Pulmonary artery endothelial cell (primary cell): ENCODE data around the gene TXNL4A. TPM values are rescaled to one million over a fixed set of nuclear protein-coding genes. Genes with fewer than 3 reads are reported as not detected.
"Not testable (repeated sequence)": the region's sequence is repeated elsewhere in the genome, so short reads cannot be mapped to it uniquely, and the experiment has no call there.

Experiments
- DNase-seq: peaks from one replicate; pipeline ENCODE4 v3.0.0-alpha.2; 2011; ENCODE audit warnings: low read depth, low spot score
- total RNA-seq: library from RNA; depleted of rRNA; stranded (reverse); fragments of >200 nt; gene quantifications from 2 replicates; pipeline ENCODE4 v1.2.3, GENCODE V29; 2014

TXNL4A gene, protein sequence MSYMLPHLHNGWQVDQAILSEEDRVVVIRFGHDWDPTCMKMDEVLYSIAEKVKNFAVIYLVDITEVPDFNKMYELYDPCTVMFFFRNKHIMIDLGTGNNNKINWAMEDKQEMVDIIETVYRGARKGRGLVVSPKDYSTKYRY
- 71.2 and 86.4 TPM in 2 replicates for total RNA-seq

DNA sequence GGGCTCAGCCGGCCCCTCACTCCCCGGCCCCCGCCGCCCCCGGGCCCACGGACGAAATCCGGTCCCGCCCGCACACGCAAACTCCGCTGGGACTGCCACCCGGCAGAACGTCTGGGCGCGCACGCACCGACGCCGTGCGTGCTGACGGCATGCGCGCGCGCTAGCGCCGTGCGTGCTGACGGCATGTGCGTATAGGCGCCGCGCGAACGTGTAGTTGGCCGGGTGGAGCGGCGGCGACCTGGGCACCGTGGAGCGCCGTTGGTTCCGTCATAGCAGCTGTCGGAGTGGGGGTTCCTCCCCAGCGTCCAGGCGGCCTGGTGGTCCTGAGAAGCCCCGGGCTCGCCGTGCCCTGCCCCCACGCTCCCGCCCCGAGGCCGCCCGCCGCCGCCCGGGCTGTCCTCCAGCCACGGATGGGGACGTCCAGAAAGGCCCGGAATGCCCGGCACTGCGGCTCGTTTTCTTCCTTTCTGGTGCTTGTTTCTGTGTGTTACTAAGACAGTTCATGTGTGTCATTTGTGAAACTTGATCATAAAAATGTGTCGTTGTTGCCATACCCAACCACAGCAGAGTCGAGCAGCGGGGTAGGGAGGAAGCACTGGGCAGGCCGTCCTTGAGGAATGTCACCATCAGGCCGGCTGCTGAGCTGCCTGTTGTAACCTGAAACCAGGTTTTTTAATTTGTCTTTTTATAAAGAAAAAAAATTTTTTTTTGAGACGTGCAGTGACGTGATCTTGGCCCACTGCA, at the start of gene TXNL4A:
Gene TXNL4A, minus strand, starts transcription at position 113 of the 744 bp plus-strand sequence. CDS start 171 bp downstream, outside the sequence.
- peak; percentile 71 for DNase-seq

GRCh38 chr18:80037300-80037699, 48.9 kb upstream of the TXNL4A start:
- DNase-seq: no peak

DNA sequence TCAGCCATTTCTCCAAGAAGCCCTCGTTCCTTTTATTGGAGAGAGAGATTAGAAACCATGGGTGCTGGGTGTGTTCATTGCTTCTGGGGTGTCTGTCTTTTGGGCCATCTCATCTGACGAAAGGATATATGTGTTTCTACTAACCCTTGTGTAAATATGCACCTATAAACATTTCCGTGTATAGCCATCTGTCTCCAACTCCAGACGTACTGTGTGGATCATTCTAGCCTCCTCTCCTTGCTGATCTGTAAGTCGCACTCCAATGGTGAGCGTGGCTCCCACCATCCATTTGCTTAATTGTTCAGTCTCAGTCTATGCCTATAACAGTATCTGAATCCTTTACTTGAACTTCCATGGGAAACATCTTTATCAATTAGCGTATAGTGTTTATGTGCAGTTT, 47.6 kb upstream of the TXNL4A start:
- DNase-seq: no peak

DNA sequence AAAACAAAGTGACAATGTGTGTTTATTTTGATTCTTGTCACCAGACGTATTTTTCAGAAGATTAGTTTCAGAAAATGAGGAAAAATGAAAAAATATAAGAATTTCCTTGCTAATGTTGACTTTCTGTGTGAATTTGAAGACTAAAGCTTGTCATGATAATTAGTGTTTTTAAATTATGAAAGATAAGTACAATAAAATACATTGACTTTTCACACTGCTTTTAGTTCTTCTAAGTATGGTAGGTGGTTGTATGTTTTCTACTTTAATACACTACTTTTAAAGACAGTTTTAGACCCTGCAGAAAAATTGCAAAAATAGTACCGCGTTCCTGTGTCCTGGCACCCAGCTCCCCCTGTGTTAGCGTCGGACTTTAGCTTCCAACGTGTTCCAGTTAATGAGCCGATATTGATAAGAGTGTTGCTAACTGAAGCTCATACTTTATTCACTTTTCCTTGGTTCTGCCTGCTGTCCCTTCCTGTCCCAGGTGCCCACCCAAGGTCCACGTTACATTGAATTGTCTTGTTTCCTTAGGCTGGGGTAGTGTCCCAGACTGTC, 46.6 kb upstream of the TXNL4A start:
- DNase-seq: no peak

- peak; percentile 91 for DNase-seq
Measured at GRCh38 chr18:80034068-80034851, 45.9 kb upstream of the TXNL4A start, which contains the start of gene RBFA. RBFA (plus strand) TSS chr18:80034434; CDS start chr18:80034496, 62 bp downstream.

GRCh38 chr18:80033181-80034067, 45.1 kb upstream of the TXNL4A start:
- no peak for DNase-seq

GRCh38 chr18:80029690-80030089, 41.3 kb upstream of the TXNL4A start:
- no peak for DNase-seq

GRCh38 chr18:80027719-80028118, 39.4 kb upstream of the TXNL4A start:
- not testable (repeated sequence) for DNase-seq

- no peak for DNase-seq
Measured at GRCh38 chr18:80026363-80026762, 38.0 kb upstream of the TXNL4A start.

GRCh38 chr18:80023173-80023572, 34.8 kb upstream of the TXNL4A start:
- no peak for DNase-seq

- no peak for DNase-seq
Measured at GRCh38 chr18:80022613-80023012, 34.2 kb upstream of the TXNL4A start.

DNA sequence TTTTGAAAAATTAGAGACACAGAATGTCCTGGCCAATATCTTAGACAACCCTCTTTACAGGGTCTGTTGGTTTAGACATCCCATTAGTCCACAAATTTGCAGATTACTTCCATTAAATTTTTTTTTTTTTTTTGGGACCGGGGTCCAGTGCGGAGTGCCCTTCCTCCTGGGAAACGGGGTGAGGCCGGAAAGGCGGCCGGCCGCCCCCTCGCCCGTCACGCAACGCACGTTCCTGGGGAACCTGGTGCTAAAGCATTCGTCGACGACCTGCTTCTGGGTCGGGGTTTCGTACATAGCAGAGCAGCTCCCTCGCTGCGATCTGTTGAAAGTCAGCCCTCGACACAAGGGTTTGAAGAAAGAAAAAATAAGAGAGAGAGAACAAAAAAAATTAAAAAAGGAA, 24.4 kb upstream of the TXNL4A start:
- DNase-seq: no peak

GRCh38 chr18:80011496-80012137, 23.3 kb upstream of the TXNL4A start:
- DNase-seq: not testable (repeated sequence)

GRCh38 chr18:80010551-80010906, 22.2 kb upstream of the TXNL4A start:
- no peak for DNase-seq

GRCh38 chr18:80009661-80010550, 21.5 kb upstream of the TXNL4A start:
- DNase-seq: no peak

DNA sequence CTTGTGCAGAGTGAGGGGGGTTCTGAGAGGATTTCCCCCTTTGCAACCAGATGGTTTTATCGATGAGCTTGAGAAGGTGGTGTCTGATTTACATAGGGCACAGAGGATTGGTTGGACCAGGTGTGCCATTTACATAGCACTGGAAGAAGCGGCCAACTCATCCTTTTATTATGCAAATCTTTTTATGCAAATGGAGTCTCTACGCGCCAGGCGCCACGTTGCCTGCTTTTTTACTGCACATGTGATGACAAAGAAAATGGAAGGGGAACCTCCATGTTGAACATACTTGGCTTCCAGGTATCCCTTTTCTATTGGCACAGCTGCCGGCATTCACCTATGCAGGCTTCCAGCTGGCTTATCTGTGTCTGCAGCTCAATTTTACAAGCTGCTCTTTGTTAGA, 18.4 kb upstream of the TXNL4A start:
- DNase-seq: no peak

- DNase-seq: no peak
Measured at GRCh38 chr18:80004600-80005342, 16.4 kb upstream of the TXNL4A start.

- no peak for DNase-seq
Measured at GRCh38 chr18:80002468-80002867, 14.1 kb upstream of the TXNL4A start.

- DNase-seq: no peak
Measured at GRCh38 chr18:80000877-80001276, 12.5 kb upstream of the TXNL4A start.
